ENCODE measurements around the gene ZBTB26.

Gene ZBTB26, protein sequence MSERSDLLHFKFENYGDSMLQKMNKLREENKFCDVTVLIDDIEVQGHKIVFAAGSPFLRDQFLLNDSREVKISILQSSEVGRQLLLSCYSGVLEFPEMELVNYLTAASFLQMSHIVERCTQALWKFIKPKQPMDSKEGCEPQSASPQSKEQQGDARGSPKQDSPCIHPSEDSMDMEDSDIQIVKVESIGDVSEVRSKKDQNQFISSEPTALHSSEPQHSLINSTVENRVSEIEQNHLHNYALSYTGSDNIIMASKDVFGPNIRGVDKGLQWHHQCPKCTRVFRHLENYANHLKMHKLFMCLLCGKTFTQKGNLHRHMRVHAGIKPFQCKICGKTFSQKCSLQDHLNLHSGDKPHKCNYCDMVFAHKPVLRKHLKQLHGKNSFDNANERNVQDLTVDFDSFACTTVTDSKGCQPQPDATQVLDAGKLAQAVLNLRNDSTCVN

DNA sequence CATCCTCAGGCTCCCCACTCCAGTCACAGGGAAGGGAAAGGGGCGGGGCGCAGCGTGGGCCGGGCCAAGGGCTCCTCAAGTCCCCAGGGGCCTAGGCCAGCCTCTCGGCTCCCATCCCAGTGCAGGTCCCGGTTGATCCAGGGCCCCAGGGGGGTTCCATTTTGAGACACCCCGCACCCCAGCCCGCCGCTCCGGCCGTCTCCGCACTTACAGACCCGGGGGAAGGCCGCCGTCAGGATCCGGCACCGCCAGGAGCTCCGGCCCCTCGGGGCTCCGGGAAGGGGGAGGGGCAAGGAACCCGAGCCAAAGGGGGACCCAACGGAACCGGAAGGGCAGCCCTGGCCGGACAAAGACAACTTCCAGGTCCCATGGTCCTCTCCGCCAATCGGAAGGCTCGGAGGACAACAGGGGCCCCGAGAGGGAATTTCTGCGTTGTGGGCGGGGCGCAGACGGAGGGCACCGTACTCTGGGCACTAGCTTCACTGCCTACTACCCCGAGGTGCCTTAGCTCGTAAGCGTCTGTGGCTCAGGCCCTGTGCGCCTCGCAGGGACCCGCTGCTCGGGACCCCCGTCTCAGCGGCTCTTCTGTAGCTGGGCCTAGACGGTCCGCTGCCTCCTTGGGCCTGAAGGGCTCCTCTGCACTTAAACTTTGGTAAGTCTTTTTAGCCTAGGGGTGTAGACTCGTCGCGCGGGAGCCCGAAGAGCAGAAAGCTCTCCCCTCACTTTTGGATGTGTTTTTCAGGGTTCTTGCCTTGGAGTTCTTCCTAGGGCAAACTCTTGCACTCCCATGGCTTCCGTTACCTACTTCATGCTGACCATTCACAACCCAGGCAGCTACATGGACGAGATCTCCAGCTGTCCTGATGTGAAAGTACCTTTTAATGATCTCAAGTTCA lies at the start of gene ZBTB26:
TSS of gene ZBTB26 (minus strand) at position 287 of the 896 bp plus-strand sequence. CDS start 11,578 bp downstream, outside the sequence.
- Histone ChIP-seq H3F3A (ENCODE audit: insufficient read depth, low read length) (no peaks in the 10 kb centered on the region), H3K4me3 (ENCODE audit: low read depth, low read length, poor library complexity, severe bottlenecking) (peak within 1 kb of the TSS; percentile 83), H3K9me2 (ENCODE audit: low read depth, low read length) (no peaks in the 10 kb centered on the region), H3K4me2 (ENCODE audit: low read length) (peak within 1 kb of the TSS; percentile 84), H3K27me3 (ENCODE audit: insufficient read depth, low read length) (no peaks in the 10 kb centered on the region), H3K27ac (ENCODE audit: low read depth, low read length, poor library complexity, severe bottlenecking) (peak within 1 kb of the TSS; percentile 71), H3K4me1 (ENCODE audit: insufficient read depth, low read length, severe bottlenecking) (peaks cover 26% of the 10 kb centered on the region), H4K20me1 (ENCODE audit: insufficient read depth, low read length) (no peaks in the 10 kb centered on the region), H3K9ac (ENCODE audit: low read length) (peak within 1 kb of the TSS; percentile 82), H2AFZ (ENCODE audit: low read length) (no peak within 1 kb of the TSS), H3K79me2 (ENCODE audit: insufficient read depth, low read length) (peaks cover 31% of the 10 kb centered on the region), H3K36me3 (ENCODE audit: insufficient read depth, low read length) (peaks cover 5% of the 10 kb centered on the region; the same call in 1 of the 2 replicates), H3K9me3 (ENCODE audit: low read length) (no peaks in the 10 kb centered on the region)
- no peak for TF ChIP-seq EZH2 (IDR thresholded peaks at IDR 0.05; ENCODE audit: borderline replicate concordance, low read length)
- TF ChIP-seq, protein P1, sequence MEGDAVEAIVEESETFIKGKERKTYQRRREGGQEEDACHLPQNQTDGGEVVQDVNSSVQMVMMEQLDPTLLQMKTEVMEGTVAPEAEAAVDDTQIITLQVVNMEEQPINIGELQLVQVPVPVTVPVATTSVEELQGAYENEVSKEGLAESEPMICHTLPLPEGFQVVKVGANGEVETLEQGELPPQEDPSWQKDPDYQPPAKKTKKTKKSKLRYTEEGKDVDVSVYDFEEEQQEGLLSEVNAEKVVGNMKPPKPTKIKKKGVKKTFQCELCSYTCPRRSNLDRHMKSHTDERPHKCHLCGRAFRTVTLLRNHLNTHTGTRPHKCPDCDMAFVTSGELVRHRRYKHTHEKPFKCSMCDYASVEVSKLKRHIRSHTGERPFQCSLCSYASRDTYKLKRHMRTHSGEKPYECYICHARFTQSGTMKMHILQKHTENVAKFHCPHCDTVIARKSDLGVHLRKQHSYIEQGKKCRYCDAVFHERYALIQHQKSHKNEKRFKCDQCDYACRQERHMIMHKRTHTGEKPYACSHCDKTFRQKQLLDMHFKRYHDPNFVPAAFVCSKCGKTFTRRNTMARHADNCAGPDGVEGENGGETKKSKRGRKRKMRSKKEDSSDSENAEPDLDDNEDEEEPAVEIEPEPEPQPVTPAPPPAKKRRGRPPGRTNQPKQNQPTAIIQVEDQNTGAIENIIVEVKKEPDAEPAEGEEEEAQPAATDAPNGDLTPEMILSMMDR (IDR thresholded peaks at IDR 0.05; ENCODE audit: low read length): no peak

DNA sequence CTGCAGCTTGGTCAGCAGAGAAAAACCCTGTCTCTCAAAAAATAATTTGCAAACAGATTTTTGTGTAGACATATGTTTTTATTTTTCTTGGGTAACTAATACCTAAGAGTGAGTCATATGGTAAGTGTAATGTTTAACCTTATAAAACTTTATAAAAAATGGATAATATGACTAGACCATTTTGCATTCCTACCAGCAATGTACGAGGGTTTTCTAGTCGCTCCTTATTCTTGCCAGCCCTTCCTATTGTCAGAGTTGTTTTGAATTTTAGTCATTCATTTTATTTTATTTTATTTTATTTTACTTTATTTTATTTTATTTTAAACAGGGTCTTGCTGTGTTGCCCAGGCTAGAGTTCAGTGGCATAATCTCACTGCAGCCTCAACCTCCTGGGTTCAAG lies 47.3 kb upstream of the ZBTB26 start:
- H4K20me1 ChIP-seq (ENCODE audit: insufficient read depth, low read length): no peaks in the 10 kb centered on the region
- H3K36me3 ChIP-seq (ENCODE audit: insufficient read depth, low read length): peaks cover 4% of the 10 kb centered on the region; the same call in 1 of the 2 replicates
- H3K27ac ChIP-seq (ENCODE audit: low read depth, low read length, poor library complexity, severe bottlenecking): no peak overlapping the region
- no peak overlapping the region for H2AFZ ChIP-seq (ENCODE audit: low read length)
- no peak for TF ChIP-seq EZH2 (IDR thresholded peaks at IDR 0.05; ENCODE audit: borderline replicate concordance, low read length)
- TF ChIP-seq, protein P1 (IDR thresholded peaks at IDR 0.05; ENCODE audit: low read length): no peak
- H3K4me3 ChIP-seq (ENCODE audit: low read depth, low read length, poor library complexity, severe bottlenecking): no peak overlapping the region
- no peaks in the 10 kb centered on the region for H3K9me3 ChIP-seq (ENCODE audit: low read length)
- no peak overlapping the region for H3K9ac ChIP-seq (ENCODE audit: low read length)
- no peak overlapping the region for H3K4me2 ChIP-seq (ENCODE audit: low read length)
- no peaks in the 10 kb centered on the region for H3F3A ChIP-seq (ENCODE audit: insufficient read depth, low read length)
- no peaks in the 10 kb centered on the region for H3K4me1 ChIP-seq (ENCODE audit: insufficient read depth, low read length, severe bottlenecking)
- H3K9me2 ChIP-seq (ENCODE audit: low read depth, low read length): no peaks in the 10 kb centered on the region
- H3K27me3 ChIP-seq (ENCODE audit: insufficient read depth, low read length): no peaks in the 10 kb centered on the region
- H3K79me2 ChIP-seq (ENCODE audit: insufficient read depth, low read length): no peaks in the 10 kb centered on the region

DNA sequence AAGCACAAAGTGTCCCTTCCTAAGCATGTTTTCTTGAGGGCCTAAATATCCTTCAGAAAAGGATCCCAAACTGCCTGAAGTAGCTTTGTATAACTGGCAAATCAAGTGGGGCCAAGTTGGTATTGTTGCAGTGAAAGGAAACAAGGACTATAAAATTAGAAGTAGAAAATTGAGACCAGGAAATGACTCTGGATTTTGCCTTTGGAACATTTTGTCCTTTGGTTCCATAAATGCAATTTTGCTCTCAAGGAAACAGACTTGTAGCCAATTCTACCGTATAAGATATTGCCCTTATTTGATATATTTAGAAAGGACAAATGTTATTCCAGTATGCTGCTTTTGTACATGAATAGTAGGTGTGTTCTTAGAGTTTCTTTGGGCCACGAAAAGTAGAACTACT lies 43.9 kb upstream of the ZBTB26 start:
- no peak overlapping the region for H3K4me3 ChIP-seq (ENCODE audit: low read depth, low read length, poor library complexity, severe bottlenecking)
- H3K27me3 ChIP-seq (ENCODE audit: insufficient read depth, low read length): no peaks in the 10 kb centered on the region
- H3K4me2 ChIP-seq (ENCODE audit: low read length): no peak overlapping the region
- peaks cover 29% of the 10 kb centered on the region for H3K36me3 ChIP-seq (ENCODE audit: insufficient read depth, low read length)
- H3K9ac ChIP-seq (ENCODE audit: low read length): no peak overlapping the region
- H2AFZ ChIP-seq (ENCODE audit: low read length): no peak overlapping the region
- no peaks in the 10 kb centered on the region for H3K9me2 ChIP-seq (ENCODE audit: low read depth, low read length)
- no peaks in the 10 kb centered on the region for H3K4me1 ChIP-seq (ENCODE audit: insufficient read depth, low read length, severe bottlenecking)
- no peaks in the 10 kb centered on the region for H3K9me3 ChIP-seq (ENCODE audit: low read length)
- TF ChIP-seq EZH2 (IDR thresholded peaks at IDR 0.05; ENCODE audit: borderline replicate concordance, low read length): no peak
- TF ChIP-seq, protein P1 (IDR thresholded peaks at IDR 0.05; ENCODE audit: low read length): no peak
- H3K79me2 ChIP-seq (ENCODE audit: insufficient read depth, low read length): no peaks in the 10 kb centered on the region
- no peaks in the 10 kb centered on the region for H4K20me1 ChIP-seq (ENCODE audit: insufficient read depth, low read length)
- H3K27ac ChIP-seq (ENCODE audit: low read depth, low read length, poor library complexity, severe bottlenecking): no peak overlapping the region
- no peaks in the 10 kb centered on the region for H3F3A ChIP-seq (ENCODE audit: insufficient read depth, low read length)
